ENCODE data around the gene ANKS4B.
"Not testable (repeated sequence)": the region's sequence is repeated elsewhere in the genome, so short reads cannot be mapped to it uniquely, and the experiment has no call there.

ANKS4B gene

DNA sequence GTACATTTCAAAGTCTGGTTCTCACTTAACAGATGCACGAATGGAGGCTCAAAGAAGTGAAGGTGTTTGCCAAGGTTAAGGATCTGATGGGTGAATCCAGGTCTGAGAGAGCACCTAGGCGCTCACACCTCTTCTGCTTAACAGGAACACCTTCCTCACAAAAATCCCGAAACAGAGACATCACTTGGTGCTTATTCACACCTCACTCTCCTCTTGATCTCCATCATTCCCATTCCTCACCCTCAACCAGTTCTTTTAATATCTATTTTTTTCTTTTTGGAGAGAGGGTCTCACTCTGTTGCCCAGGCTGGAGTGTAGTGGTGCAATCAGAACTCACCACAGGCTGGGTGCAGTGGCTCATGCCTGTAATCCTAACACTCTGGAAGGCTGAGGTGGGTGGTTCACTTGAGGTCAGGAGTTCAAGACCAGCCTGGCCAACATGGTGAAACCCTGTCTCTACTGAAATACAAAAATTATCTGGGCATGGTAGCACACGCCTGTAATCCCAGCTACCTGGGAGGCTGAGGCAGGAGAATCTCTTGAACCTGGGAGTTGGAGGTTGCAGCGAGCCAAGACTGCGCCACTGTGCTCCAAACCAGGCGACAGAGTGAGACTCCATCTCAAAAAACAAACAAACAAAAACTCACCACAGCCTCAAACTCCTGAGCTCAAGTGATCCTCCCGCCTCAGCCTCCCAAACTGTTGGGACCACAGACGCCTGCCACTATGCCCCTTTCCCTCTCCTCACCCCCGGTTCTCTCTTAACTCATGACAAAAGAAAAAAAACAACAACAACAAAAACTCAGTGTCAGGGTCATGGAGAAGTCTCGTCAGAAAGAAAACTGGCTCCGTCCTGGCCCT, 29.5 kb downstream of the ANKS4B start:
- DNase-seq (ENCODE audit: low read depth): no peak

DNA sequence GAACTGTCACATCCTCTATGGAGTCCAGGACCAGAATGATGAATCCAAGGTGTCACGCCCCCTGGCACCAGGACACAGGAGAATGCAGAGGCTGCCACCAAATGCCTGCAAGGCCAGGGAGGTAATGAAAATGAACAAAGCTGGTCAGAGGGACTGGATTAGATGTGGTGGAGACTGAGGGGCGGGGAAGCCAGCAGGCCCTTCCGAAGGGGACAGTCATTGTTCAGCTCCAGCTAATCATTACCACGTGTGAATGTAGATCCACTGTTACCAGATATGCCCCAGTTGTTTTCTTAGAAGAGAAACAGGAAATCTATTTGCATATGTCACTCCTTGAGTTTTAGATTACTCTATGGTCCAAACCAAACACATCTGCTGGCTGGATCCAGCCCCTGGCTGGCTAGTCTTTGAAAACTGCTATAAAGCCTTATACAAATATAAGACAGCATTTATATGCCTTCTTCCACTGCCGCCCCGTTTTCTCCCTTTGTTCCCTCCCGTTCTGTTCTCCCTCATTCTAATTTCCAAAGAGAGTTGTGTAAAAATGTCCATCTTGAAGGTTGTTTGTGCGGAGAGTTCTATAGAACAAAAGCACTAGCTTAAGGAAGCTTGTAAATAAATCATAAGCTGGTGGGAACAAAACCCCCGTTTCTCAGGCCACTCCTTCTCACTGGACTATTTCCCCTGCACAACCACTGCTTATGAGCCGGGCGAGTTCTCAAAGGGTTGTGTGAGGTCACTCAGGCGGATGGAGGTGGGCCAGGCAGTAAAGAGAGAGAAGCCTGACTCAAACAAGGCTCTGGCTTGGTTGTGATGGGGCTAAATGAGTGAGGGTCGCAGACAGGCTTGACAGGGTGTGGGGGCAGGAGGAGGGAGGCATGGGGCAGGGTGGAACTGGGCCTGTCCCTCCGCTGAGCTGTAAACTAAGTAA, 30.4 kb downstream of the ANKS4B start:
- no peak for DNase-seq (ENCODE audit: low read depth)

DNA sequence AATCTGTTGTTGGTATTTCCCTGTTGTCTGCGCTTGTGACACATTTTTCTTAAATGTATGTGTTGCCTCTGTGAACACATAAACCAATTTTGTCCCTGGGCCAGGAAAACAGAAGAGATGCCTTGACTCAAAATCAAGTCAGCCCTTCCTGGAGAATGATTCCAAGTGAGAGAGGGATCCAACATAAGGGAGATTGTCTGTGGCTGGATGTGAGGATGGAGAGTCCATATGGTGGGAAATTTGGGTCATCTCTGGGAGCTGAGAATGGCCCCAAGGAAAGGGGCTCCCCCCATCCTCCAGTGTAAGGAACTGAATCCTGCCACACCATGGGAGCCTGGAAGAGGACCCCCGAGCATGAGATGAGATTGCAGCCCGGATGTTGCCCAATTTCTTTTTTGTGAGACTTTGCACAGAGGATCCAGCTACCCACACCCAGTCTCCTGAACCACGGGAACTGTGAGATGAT, 31.1 kb downstream of the ANKS4B start:
- DNase-seq (ENCODE audit: low read depth): no peak

DNA sequence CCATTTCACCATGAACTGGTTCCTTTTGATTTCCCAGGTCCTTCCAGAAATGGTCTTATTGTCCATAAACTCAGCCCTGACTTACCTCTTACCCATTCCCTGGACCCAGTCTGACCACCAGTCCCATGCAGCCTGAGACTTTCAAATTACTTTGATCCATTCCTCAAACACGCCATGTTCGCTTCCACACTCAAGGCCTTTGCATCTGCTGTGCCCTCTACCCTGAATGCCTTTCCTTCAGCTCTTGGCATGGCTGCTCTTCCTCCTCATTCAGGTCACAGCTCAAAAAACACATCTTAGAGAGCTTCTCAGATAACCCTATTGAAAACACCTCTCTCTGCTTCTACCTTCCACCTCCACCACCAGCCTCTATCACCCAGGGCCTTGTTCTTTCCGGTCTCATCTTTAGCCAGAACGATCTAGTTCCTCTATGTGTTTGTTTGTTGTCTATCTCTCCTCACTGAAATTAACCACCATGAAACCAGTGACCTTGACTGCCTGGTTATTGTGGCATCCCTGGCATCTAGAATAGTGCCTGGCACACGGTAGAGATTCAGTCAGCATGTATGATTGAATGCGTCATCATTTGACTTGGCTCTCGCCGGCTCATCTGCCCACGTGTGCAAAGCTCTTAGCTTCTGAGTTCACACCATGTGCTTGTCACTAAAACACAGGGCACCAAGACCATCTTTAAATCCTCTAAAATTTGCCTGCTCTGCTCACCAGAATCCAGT, 31.8 kb downstream of the ANKS4B start:
- DNase-seq (ENCODE audit: low read depth): no peak

DNA sequence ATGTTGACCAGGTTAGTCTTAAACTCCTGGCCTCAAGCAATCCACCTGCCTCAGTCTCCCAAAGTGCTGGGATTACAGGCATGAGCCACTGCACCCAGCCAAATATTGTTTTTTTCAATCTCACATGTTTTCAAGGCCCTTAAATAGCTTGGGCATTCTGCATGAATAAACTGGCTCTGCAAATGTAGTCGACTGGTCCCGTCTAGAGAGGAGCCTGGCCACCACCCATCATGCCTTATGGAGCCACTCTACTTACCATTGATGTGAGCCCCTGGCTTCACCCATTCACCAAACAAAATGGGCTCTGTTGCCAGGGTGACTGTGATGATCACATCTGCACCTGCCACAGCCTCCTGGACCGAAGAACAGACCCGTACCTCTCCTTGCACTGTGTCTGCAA, 33.8 kb downstream of the ANKS4B start:
- no peak for DNase-seq (ENCODE audit: low read depth)

DNA sequence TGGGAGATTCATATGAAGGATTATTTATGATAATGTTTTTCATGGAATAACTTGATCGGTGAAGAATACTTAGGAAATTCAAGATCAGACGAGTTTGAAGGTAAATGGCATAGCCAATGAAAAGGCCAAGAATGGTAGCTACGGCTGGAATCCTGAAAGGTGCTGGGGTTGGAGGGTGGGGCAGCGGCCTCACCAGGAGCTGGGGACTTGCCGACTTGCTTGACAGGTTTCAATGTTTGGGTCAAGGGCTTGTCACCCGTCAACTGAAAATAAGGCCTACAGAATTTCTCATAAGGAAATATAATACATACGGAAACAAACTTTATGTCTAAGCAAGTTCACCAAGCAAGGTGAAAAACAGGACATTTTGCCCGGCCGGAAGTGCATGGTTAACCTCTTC, 34.7 kb downstream of the ANKS4B start:
- no peak for DNase-seq (ENCODE audit: low read depth)

DNA sequence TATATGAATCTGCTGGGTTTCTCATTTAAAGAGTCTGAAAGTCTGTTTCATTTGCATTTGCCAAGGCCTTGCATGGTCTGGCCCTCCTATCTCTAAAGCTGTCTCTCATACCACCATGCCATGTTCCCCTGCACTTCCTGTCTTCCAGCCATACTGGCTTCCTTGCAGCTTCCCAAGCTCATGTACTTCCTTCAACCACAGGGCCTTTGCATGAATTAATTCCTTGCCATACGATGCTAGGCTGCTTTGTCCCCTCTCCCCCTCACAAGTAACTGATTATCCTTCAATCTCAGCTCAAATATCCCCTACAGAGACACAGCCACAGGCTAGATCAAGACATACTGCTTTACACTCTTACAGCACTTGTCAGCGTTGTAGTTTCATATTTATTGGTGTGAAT, 38.8 kb downstream of the ANKS4B start:
- no peak for DNase-seq (ENCODE audit: low read depth)

DNA sequence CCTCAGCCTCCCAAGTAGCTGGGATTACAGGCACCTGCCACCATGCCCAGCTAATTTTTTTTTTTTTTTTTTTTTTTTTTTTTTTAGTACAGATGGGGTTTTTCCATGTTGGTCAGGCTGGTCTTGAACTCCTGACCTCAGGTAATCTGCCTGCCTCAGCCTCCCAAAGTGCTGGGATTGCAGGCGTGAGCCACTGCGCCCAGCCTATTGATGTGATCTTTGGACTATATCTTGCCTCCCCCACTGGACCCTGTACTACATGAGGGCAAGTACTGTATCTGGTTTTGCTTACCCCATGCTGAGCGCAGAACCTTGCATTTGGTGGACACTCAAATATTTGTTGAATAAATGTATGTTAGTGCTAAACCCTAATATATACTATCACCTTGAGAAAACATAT, 39.3 kb downstream of the ANKS4B start:
- DNase-seq (ENCODE audit: low read depth): not testable (repeated sequence)

DNA sequence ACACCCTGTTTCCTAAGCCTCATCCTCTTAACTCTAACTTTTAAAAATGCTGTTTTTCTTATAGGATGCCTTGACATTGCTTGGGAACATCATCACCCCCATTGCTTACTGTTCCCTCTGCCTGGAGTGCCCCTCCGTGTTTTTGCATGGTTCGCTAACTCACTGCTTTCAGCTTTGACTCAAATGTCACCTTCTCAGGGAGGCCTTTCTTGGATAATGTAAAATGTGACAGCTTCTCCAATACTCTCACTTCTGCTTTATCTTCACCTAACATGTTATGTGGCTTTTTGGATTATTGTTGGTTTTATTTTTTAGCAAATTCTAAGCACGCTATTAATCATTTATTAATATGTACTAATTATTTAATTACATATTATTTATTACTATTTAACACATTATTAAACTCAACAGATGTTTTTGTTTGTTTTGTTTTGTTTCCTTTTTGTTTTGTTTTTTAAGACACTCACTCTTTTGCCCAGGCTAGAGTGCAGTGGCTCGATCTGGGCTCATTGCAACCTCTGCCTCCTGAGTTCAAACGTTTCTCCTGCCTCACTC, 40.8 kb downstream of the ANKS4B start:
- no peak for DNase-seq (ENCODE audit: low read depth)

DNA sequence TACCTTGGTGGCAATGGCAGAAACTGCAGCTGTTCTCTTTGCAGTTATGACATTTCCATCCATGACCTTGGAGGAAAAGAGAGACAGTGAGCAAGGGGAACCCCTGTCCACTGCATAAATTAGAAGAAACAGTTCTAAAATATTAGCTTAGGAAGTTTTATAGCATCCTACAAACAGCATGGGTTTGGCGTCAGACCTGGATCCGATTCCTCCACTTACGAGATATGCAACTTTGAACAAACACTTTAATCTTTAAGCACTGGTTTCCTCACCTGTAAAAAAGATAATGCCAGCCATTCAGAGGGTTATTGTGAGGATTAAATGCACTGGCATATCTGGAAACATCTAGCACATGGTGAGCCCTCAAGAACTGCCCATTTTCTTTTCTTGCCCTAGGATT, 42.0 kb downstream of the ANKS4B start:
- DNase-seq (ENCODE audit: low read depth): no peak

DNA sequence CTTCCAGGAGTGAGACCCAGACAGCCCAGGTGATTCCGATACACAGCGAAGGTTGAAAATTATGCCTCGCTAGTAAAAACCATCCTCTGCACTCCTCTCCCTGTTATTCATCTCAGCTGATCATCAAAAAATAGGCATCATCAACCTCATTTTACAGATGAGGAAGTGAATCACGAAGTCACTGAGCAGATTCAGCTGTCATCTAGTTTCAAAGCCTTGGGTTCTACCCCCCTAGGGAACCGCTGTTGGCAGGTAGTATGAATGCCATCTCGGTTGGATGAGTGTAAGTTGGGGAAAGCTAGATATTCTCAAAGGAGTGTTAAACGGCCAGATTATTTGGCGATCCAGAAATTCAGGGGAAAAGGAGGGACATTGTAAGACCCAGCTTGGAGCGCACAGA, 42.6 kb downstream of the ANKS4B start:
- no peak for DNase-seq (ENCODE audit: low read depth)

DNA sequence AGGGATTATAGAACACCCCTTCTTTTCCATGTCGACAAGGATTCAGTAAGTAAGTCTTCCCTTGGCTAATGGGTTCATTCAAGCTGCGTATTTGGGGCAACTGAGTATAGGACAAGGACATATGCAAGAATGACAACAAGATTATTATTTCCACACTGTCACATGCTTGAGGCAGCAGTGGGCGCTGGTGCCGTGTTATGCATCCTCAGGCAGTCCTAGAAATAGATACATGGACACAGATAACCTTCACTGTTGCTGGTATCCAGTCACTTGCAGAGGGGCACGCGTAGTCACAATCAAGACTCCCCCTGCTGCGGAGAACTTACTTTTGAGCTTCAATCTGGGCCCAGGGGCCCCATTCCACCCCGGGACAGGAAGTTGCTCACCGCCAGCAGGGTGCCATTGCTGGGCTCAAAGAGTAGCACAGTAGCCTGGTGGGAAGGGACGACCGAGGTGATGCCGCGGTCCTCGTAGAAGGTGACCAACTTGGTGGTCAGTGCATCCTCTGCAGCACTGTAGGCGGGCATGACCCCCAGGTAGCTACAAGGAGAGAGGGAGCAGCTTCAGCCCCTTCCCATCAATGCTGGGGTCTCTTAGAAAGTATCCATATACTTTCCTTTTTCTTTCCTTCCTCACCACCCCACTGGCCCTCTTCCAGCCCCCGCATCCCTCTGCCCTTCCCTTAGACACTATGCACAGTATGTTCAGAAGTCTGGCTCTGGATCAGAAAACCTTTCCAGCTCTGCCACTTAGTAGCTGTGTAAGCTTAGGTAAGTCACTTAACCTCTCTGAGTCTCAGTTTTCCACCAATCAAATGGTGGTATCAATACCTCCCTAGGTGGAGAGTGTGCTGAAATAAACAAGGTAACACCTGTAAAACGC, 43.8 kb downstream of the ANKS4B start:
- no peak for DNase-seq (ENCODE audit: low read depth)

DNA sequence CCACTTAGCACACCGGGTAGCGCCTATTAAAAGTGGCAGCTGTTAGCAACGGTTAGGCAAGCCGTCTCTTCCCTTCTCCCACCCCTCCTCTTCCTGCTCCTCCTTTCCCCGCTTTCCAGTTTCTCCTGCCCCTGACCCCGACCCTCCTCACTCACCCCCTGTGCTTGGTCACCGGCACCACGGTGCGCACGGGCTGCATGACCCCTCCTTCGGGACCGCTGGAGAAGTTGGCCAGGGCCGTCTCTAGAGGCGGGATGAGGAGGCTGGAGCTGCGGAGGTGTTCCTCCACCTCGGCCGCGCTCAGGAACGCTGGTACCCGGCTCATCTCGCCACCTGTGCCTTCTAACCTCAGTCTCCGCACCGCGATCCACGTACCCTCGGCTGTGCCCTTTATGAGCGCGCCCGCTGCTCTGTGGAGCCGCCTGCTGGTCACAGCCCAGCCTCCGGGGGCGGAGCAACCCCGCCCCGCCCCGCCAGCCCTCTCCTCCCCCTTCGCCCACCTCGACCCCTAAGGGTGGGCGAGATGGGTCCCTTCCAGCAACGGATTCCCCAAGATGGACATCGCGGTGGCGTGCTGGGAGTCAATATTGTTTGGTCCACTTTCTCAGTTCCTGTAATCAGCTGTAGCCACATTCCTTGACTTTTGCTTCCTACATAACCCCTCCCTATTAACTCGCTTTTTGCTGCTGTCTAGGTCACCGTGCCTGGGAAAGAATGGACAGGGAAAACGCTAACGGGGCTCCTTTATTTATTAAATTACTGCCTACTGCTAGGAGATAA, 44.6 kb downstream of the ANKS4B start, which contains the start of gene CRYM:
TSS of gene CRYM (minus strand) at position 364 of the 780 bp plus-strand sequence. CDS start at position 325, 39 bp downstream.
- peak; percentile 7 for DNase-seq (ENCODE audit: low read depth)

DNA sequence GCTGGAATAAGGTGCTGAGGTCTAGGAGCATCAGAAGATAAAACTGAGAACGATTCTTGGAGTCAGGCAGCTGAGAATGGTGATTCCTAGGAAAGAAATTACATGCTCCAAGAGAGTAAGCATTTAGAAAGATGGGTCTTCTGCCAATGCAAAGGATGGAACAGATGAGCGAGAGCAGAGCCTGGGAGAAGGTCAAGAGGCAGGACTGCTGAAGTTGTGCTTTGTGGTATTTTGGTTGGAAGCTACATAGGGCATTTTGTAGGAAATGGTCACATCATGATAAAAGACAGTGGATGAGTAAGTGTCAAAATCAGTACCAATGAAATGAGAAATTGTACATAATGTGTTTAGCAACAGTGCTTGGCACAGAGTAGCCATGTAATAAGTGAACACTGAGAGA, 46.0 kb downstream of the ANKS4B start:
- DNase-seq (ENCODE audit: low read depth): no peak

DNA sequence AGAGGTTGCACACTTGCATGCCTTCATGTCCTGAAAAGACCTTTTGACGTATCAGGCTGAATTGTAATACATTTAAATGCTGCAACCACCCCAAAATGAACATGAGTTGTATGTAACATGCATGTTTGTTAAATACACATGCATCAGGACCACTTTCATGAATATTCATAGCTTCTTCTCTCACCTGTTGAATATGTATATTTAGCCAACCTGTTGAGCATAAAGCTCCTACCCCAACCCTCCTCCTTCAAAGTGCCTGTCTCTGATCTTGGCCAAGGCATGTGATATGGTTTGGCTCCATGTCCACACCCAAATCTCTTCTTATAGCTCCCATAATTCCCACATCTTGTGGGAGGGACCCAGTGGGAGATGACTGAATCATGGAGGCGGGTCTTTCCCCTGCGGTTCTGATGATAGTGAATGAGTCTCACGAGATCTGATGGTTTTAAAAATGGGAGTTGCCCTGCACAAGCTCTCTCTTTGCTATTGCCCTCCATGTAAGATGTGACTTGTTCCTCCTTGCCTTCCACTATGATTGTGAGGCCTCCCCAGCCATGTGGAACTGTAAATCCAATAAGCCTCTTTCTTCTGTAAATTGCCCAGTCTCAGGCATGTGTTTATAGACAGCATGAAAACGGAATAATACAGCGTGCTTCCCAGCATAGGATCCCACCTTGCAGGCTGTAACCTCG, 48.3 kb downstream of the ANKS4B start:
- DNase-seq (ENCODE audit: low read depth): no peak

DNA sequence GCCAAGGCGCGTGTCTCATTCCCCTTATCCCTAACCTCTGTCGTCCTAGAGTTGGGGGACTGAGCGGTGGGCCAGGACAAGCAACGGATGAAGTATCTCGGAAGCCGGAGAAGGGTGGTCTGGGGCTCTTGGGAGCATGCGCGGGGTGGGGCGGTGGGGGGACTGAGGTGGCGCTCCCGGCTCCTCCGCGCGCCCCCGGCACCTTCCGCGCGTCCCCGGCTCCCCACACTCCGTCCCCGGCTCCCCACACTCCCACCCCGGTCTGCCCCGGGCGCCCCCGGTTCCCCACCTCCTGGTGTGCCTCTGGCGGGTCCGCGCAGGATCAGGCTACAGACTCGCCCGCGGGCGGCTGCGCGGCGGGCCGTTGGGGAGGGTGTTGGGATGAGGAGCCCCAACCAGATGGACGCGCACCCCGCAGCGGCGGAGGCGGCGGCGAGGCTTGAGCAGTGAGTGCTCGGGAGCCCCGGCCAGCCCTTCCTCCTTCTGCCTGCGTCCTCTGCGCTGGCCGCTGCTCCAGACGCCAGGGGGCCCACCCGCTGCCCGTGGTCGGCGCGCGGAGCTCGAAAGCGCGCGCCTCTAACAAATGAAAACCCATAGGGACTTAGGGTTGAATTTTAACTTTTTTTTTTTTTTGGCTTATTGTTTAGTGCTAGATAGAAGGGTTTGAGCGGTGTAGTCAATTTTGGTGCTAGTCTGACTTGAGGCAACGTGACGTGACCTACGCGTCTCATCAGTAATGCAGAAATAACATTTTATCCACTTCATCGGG, 50.2 kb downstream of the ANKS4B start:
- no peak for DNase-seq (ENCODE audit: low read depth)

DNA sequence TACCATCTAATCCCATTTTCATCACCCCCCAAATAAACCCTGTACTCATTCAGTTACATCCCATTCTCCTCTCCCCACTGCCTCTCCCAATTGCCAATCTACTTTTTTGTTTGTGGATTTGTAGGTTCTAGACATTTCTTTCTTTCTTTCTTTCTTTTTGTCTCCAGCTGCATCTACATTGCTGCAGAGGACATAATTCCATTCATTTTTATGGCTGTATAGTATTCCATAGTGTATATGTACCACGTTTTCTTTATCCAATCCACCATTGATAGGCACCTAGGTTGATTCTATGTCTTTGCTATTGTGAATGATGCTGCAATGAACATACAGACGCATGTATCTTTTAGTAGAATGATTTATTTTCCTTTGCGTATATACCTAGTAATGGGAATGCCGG, 50.9 kb downstream of the ANKS4B start:
- DNase-seq (ENCODE audit: low read depth): no peak

DNA sequence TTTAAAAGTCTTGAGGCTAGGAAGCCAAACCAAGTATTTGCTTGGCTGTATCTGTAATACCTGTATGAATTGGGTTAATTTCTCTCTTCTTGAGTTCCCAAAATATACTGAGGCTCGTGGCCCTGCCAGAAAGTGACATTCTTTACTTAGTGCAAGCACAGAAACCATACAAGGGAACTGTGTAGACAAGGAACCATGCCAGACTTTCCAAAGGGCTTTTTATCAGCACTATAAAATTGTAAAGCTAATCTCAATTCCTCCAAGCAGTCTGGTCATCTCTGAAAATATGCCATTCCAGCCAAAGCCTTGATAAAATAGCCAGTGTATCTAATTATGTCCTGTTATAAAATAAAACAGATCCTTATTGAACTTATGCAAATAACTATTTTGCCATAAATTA, 51.8 kb downstream of the ANKS4B start:
- DNase-seq (ENCODE audit: low read depth): no peak

DNA sequence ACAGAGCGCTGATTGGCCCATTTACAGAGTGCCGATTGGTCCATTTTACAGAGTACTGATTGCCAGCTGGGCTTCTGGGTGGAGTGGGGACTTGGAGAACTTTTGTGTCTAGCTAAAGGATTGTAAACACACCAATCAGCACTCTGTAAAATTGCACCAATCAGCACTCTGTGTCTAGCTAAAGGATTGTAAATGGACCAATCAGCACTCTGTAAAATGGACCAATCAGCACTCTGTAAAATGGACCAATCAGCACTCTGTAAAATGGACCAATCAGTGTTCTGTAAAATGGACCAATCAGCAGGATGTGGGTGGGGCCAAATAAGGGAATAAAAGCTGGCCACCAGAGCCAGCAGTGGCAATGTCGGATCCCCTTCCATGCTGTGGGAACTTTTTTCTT, 56.3 kb downstream of the ANKS4B start:
- not testable (repeated sequence) for DNase-seq (ENCODE audit: low read depth)

Data from activated T-helper 9 cell treated with anti-CD3 and anti-CD28 coated beads, Interleukin-2, amount 50 U/mL, for 16 hours (primary cell).